Activated CD4-positive, alpha-beta T cell treated with anti-CD3 and anti-CD28 coated beads for 4 hours (primary cell): Measurements from ENCODE around the gene KRT74.

Source experiments
- DNase-seq, 2 donors: peaks; one replicate each; pipeline ENCODE4 v3.0.0-alpha.2; 2020

The KRT74 gene

DNA sequence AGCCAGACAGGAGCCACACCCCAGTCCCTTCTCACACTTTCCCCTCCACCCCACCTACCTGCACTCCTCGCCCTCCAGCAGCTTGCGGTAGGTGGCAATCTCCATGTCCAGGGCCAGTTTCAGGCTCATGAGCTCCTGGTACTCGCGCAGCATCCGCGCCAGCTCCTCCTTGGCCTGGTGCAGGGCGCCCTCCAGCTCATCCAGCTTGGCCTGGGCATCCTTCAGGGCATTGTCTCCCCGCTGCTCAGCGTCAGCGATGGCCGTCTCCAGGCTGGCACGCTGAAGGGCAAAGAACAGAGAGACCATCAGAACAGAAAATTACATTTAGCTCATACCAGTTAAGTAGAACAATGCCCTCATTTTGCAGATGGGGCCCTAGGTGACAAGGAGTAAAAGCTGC lies 5.5 kb downstream of the KRT74 start:
- no peak for DNase-seq

- no peak for DNase-seq
These were observed 6.8 kb downstream of the KRT74 start for GRCh38 chr12:52566847-52567291.

GRCh38 chr12:52564582-52564981 lies 9.1 kb downstream of the KRT74 start:
- no peak for DNase-seq

GRCh38 chr12:52561880-52562449 lies 11.7 kb downstream of the KRT74 start:
- DNase-seq: no peak

GRCh38 chr12:52559979-52560378 lies 13.7 kb downstream of the KRT74 start:
- DNase-seq: no peak

GRCh38 chr12:52558781-52559445 lies 14.7 kb downstream of the KRT74 start:
- DNase-seq: no peak

- DNase-seq: no peak
These were observed 16.2 kb downstream of the KRT74 start for GRCh38 chr12:52557476-52557875.

DNA sequence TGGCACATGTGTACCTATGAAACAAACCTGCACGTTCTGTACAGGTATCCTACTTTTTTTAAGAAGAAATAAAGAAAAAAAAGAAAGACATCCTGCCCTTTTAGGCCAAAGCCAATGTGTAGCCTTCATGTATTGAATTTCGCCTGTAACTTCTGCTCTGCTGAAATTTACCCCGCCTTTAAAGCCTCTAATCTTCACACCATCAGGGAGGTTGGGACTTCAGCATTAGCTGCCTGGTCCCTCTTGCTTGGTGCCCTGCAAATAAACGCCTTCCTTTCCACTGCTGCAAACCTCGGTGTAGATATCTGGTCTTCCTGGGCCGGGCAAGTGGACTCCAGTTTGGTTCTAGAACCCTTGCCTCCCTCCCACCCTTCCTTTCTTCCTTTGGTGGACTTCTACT lies 18.1 kb downstream of the KRT74 start:
- no peak for DNase-seq

DNA sequence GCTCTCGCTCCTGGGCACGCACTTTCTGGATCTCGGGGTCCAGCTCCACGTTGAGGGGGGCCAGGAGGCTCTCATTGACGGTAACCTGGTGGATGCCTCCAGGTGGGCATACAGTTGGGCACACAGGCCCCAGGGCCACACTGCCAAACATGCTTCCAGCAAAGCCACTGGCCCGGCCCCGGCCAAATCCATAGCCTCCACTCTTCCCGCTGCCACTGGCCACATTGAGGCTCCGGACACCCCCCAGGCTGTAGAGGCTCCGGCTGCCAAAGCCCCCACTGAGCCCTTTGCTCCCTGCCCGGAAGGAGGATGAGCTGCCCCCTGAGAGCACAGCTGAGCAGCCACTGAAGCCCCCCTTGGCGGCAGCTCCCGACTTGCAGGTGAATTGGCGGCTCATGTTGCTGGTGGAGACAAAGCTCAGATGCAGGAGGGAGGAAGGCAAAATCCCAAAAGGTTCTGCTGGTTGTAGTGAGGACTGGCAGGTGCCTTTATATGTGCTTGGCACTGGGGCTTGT lies 20.9 kb downstream of the KRT74 start, which contains the start of gene KRT71:
KRT71 (minus strand) TSS at position 465 of the 515 bp plus-strand sequence; CDS start at position 397, 68 bp downstream.
- no peak for DNase-seq

- no peak for DNase-seq
These were observed 21.6 kb downstream of the KRT74 start for GRCh38 chr12:52552055-52552454.

- no peak for DNase-seq
These were observed 22.3 kb downstream of the KRT74 start for GRCh38 chr12:52551216-52551865.

- no peak for DNase-seq
These were observed 27.5 kb downstream of the KRT74 start for GRCh38 chr12:52546126-52546525.

GRCh38 chr12:52543985-52544883 lies 29.4 kb downstream of the KRT74 start:
- no peak for DNase-seq

GRCh38 chr12:52542785-52543318 lies 30.8 kb downstream of the KRT74 start:
- no peak for DNase-seq

GRCh38 chr12:52542157-52542556 lies 31.5 kb downstream of the KRT74 start:
- no peak for DNase-seq

GRCh38 chr12:52541709-52542108 lies 31.9 kb downstream of the KRT74 start:
- DNase-seq: no peak

DNA sequence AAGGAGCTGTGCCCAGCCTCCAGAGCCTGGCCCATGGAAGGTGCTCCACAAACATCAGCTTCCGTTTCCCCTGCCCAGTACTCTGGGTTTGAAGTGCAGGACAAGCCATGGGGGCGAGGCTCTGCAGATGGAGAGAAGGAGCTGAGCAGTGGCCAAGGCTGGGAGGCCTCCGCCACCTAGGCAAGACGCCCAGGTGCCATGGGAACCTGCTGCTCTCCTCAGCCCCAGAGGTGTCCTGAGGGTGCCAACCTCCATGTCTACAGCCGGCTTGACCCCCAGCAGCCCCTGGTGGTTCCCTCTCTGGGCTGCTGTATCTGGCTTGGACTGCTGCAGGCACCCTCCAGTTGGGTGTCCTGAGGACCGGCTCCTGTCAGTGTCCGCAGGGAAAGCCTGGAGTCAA lies 33.1 kb downstream of the KRT74 start:
- DNase-seq: no peak

DNA sequence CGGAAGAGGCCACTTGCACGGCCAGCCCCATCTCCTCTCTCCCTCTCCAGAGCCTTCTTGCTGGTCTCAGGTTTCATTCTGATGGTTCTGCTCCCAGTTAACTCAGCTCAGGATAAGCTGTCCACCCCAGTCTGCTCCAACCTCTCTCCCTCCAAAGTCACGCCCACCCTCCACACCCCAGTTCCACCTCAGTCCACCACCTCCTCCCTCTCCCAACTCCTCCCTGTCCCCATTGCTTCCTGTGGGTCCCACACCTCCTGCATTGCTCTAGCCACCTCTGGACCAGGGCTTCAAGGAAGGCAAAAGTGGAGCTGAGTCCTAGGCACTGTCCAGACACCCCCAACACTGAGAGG lies 33.8 kb downstream of the KRT74 start:
- no peak for DNase-seq

DNA sequence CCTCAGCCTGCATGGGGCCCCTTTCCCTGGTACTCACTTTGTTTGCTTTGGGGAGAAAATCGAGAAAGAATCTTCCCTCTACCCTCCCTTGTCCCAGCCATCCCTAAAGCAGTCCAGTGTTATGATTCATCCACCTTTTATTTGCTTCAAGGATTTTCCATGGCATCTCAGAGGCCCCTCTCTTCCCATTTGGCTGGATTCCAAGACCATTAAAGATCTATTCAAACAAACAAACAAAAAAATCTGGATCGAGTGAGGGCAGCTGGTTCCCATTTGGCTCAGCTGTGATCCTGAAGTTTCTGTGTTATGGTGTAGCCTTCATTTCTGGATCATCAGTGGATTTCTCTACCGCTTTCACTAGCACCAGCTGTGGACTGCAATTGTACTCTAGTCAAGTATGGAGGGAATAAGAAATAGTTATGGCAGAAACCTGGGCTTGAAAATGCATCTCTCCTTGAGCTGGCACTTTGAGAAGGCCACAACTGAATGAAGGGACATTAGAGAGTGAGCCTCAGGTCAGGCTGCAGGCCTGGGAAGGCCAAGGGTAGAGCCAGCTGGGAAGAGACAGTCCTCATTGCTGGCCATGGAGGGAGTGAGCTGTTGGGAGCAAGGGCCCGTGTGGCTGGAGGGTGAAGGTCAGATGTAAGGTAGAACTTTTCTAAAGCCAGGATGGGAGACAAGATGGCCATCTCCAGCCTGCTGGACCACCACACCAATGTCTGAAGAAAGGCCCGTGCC lies 34.4 kb downstream of the KRT74 start:
- DNase-seq: no peak

DNA sequence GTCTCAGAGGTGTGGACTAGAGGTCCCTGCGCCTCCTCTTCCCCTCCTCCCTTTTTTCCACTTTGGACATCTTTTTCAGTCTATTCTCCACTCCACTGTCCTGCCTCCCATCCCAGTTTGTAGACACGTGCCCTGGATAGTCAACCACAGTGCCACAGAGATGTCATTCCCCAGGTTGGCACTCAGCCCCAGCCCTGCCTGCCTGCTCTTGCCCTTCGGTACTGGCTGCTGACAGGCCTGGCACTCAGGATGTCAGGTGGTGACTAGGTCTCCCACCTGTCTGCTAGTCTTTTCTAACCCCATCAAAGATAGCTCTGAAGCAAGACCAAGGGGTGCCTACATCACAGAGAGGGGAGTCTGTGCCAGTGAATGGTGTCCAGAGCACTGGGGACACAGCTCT lies 36.5 kb downstream of the KRT74 start:
- DNase-seq: no peak

- DNase-seq: no peak
These were observed 38.1 kb downstream of the KRT74 start for GRCh38 chr12:52535574-52535973.

GRCh38 chr12:52534482-52534881 lies 39.2 kb downstream of the KRT74 start:
- no peak for DNase-seq
